Iris pigment epithelial cell (primary cell): ENCODE results near the gene EHMT2.
"Not testable (repeated sequence)": the region's sequence is repeated elsewhere in the genome, so short reads cannot be mapped to it uniquely, and the experiment has no call there.

Experiments used
- DNase-seq: peaks from one replicate; pipeline ENCODE4 v3.0.0-alpha.2; 2011; ENCODE audit warnings: low read depth

EHMT2 gene

DNA sequence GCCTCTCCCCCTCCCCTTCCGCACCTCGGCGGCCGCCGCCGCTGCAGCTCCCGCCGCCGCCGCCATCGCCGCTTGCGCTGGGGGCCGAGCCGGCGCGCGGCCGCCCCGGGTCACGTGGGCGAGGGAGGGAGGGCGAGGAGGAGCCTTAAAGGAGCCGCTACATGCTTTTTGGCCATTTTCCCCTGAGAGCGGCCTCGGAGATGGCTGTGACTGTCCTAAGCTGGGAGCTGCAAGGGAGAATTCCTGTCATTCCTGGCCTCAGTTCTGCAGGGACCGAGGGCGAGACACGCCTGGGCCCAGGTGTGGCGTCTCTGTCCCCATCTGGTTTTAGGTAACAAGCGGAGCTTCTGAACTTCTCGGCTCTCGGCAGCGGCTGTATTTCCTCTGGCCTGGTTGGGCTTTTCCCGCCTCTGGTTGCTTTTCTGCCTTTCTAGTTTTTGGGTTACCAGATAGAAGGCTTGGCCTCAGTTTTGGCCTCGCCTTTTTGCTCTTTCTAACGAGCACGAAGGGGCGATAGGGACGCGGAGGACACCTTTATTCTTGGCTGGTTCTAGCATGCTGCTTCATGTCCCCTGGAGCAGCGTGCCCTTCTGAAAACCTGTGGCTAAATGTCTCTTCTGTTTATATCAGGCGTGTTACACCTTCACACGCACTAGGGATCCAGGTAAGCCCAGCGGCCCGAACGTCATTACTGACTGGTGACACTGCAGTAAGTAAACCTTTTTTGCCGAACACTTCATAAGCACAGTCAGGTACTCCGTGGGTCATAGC, at the start of gene EHMT2:
EHMT2 (minus strand) TSS at position 87 of the 771 bp plus-strand sequence; CDS start at position 66, 21 bp downstream.
- peak; percentile 80 for DNase-seq

DNA sequence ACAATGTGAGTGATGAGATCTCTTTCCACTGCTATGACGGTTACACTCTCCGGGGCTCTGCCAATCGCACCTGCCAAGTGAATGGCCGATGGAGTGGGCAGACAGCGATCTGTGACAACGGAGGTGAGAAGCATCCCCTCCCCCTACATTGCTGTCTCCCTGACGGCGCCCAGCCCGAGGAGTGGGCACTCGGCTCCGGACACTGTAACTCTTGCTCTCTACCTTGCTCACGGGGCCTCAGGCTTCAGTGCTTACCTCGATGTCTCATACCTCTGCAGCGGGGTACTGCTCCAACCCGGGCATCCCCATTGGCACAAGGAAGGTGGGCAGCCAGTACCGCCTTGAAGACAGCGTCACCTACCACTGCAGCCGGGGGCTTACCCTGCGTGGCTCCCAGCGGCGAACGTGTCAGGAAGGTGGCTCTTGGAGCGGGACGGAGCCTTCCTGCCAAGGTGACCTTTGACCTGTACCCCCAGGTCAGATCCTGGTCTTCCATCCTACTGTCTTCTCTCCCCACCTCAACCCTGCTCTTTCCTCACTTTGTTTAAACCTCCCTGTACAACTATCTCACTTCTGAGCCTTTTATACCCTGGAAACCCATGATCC, 49.7 kb upstream of the EHMT2 start:
- no peak for DNase-seq

- no peak for DNase-seq
Observed at GRCh38 chr6:31946370-31946885, 48.9 kb upstream of the EHMT2 start.

- peak; percentile 88 for DNase-seq
Observed at GRCh38 chr6:31945507-31946369, 48.2 kb upstream of the EHMT2 start, which contains the start of gene CFB. CFB (plus strand) TSS chr6:31946095; CDS start chr6:31946222, 127 bp downstream.

- no peak for DNase-seq
Observed at GRCh38 chr6:31945154-31945506, 47.6 kb upstream of the EHMT2 start.

GRCh38 chr6:31943742-31944141, 46.2 kb upstream of the EHMT2 start:
- no peak for DNase-seq

DNA sequence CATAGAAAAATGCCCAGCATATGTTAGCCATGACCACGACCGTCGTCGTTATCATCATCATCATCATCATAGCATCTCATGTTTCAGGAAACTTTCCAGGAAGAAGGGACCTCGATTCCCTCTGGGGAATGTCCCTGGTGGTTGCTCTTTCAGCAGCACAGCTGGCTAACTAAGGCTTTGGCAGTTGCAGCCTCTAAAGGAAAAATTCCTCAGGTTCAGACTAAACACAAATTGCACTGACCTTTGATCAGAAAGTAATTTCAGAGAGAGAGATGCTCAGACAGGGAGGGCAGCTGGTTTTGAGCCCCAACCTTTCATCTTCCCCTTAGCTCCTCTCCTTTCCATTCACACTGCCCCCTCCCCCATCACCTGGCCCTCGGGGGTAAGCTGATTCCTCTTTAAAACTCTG, 42.8 kb upstream of the EHMT2 start:
- DNase-seq = peak; percentile 42

DNA sequence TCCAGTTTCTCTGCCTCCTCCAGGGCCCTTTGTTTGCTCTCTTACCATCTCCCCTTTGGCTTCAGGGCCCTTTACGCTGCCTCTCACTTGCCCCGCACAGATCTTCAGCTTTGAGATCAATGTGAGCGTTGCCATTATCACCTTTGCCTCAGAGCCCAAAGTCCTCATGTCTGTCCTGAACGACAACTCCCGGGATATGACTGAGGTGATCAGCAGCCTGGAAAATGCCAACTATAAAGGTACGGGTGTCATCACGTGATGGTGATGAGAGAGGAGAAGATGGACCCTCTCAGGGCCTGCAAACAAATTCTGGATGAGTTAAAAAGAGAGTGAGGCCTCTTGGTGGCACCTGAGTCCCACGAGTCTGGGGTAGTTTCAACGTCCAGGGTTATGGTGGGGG, 38.3 kb upstream of the EHMT2 start:
- no peak for DNase-seq

DNA sequence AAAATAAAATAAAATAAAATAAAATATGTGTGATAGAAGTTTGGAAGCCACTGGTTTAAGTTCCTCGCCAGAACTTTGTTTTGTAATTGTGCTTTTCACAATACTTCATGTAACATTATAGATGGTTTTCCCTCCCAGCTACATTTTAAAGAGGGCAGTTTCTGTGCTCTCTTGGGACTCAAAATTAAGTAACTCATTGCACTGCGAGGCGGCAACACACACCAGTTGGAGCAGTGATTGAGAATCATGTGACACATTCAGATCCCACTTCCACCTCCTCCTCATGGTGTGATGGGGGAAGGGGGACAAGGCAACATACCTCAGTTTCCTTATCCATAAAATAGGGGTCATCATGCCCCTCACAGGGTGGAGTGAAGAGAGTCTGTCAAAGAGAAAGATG, 37.5 kb upstream of the EHMT2 start:
- DNase-seq = no peak

GRCh38 chr6:31933537-31933936, 36.0 kb upstream of the EHMT2 start:
- no peak for DNase-seq

DNA sequence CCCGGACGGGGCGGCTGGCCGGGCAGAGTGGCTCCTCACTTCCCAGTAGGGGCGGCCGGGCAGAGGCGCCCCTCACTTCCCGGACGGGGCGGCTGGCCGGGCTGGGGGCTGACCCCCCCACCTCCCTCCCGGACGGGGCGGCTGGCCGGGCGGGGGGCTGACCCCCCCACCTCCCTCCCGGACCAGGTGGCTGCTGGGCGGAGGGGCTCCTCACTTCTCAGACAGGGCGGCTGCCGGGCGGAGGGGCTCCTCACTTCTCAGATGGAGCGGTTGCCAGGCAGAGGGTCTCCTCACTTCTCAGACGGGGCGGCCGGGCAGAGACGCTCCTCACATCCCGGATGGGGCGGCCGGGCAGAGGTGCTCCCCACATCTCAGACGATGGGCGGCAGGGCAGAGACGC, 34.6 kb upstream of the EHMT2 start:
- DNase-seq = not testable (repeated sequence)

DNA sequence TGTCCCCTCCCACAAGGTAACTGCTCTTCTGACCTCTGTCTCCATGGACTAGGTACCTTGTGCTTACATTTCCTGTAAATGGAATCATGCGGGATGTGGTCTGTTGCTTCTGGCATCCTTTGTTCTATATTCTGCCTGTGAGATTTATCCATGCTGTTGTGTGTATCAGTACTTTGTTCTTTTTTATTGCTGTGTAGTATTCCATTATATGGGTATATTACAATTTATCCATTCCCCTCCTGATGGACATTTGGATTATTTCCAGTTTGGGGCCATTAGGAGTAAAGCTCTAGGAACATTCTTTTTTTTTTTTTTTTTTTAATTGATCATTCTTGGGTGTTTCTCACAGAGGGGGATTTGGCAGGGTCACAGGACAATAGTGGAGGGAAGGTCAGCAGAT, 33.5 kb upstream of the EHMT2 start:
- no peak for DNase-seq

- no peak for DNase-seq
Observed at GRCh38 chr6:31928672-31928939, 31.1 kb upstream of the EHMT2 start.

- no peak for DNase-seq
Observed at GRCh38 chr6:31927863-31928671, 30.6 kb upstream of the EHMT2 start.

DNA sequence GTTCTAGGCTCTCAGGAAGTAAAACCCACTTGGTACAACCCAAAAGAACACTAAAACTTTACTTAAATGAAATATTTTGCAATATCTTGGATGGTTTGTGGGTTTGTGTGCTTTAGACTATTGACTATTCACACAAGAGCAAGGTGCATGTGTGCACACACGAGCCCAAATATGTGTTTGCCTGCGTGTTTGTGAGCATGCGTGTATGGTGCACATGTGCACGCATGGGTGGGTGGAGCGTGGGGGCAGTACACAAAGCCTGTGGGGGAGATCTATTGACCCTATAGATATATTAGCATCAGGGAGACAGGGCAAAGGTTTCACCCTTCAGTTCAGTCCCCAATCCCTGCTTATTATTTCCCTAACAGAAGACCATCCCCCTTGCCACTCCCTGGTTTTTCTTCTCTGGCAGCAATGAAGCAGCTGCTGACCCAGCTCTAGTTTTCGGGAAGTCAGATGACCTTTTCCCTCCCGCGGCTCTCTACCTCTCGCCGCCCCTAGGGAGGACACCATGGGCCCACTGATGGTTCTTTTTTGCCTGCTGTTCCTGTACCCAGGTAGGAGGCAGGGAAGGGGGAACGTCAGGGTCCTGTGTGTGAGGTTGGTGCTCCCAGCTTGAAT, 29.9 kb upstream of the EHMT2 start, which contains the start of gene C2:
C2 (plus strand) TSS at position 476 of the 621 bp plus-strand sequence; CDS start at position 512, 36 bp downstream.
- no peak for DNase-seq

- no peak for DNase-seq
Observed at GRCh38 chr6:31922942-31923341, 25.4 kb upstream of the EHMT2 start.

- DNase-seq = no peak
Observed at GRCh38 chr6:31920811-31921210, 23.3 kb upstream of the EHMT2 start.

DNA sequence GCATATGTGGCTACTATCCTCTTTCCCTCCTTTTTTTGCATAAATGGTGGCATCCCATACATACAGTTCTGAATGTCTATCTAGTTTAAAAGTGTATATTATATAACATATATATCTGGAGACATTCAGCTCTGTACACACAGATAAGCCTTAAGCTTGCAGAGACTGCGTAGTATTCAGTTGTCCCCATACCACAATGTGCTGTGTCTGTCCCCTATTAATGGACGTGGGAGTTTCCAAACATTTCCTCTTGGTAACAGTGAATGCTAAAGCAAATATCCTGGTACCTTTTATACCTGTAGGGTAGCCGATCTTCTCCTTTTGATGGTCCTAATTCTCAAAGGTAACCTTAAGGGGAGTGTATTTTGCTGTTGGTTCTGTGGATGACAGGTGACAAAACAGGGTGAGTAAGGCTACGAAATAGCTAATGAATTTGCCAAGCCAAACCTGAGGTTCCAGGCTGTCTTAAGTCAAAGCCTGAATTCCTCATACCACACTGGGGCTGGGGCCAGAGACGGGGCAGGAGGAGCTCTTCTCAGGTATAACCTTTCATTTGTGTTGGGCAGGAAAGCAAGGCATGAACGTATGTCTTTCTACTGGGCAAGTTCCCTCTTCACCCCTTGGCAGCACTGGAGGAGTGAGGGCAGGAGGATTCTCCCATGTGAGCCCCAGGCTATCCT, 22.3 kb upstream of the EHMT2 start:
- DNase-seq = no peak

GRCh38 chr6:31918069-31918720, 20.7 kb upstream of the EHMT2 start:
- DNase-seq = peak; percentile 34

DNA sequence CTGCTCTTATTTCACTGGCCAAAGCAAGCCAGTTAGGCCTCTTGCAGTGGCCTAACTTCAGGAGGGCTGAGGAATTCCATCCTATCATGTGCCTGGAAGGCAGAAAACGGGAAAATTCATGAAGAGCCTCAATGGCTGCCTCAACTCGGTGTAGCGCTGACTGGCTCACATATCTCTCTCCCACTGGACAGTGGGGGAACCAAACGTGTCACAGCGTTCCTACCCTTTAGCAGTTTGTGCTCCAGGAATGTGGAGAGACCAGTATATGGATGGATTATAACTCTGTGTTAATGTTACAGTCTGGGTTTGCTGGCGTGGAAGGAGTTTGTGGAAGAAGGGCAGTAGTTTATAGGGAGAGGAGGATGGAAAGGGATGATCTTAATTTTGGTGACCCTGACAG, 18.3 kb upstream of the EHMT2 start:
- DNase-seq = no peak
